ENCODE measurements around the gene NOSTRIN. TPM values are rescaled to one million over a fixed set of nuclear protein-coding genes. Genes with fewer than 3 reads are reported as not detected.
"Not testable (repeated sequence)": the region's sequence is repeated elsewhere in the genome, so short reads cannot be mapped to it uniquely, and the experiment has no call there.

Gene NOSTRIN
- total and polyA plus RNA-seq, 2 donors: 2.8 to 8.1 TPM

DNA sequence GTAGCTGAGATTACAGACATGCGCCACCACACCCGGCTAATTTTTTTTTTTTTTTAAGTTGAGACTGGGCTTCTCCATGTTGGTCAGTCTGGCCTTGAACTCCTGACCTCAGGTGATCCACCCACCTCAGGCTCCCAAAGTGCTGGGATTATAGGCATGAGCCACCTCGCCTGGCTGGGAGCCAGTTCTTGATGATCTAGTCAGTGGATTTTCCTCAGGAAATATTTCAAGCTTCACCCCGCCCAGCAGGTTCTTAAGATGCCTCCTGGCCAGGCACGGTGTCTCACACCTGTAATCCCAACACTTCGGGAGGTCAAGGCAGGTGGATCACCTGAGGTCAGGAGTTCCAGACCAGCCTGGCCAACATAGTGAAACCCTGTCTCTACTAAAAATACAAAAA, 34.1 kb upstream of the NOSTRIN start:
- H3K36me3 ChIP-seq (ENCODE audit: control insufficient read depth in 2 of 2, insufficient read depth in 2 of 2, low read length in 1 of 2): peaks cover 7 to 22% of the 10 kb centered on the region in 2 donors
- 98% methylated on average over 6 of the region's 6 CpGs for WGBS
- H3K4me1 ChIP-seq (ENCODE audit: control insufficient read depth in 2 of 2, insufficient read depth in 2 of 2, low read length in 2 of 2); H3K4me3 ChIP-seq (ENCODE audit: low read length in 2 of 2); H3K27me3 ChIP-seq (ENCODE audit: control insufficient read depth in 2 of 2, insufficient read depth in 1 of 2, low read length in 1 of 2); H3K27ac ChIP-seq (ENCODE audit: low read depth in 1 of 2, low read length in 1 of 2); H3K9me3 ChIP-seq (ENCODE audit: control insufficient read depth in 2 of 2, insufficient read depth in 1 of 2, low read length in 1 of 2); DNase-seq (ENCODE audit: low read depth in 6 of 9, low spot score in 9 of 9): not testable (repeated sequence)

DNA sequence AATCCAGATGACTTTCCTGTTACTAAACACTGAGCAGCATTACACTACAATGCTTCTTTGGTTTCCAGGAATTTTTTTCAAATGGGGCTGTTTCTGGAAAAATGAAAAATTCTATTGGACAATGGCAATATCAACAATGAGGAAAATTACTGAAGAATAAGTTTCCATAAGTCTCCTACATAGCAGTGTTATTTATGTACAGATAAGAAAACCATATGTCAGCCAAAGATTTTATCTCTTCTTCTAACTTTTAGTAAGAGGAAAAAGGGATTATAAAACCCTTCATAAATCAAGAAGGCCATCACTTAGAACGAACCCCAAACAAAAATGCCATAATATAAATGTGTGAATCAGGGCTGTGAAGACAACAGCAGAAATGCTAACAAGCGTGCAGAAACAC, 31.6 kb upstream of the NOSTRIN start:
- no peaks in the 10 kb centered on the region for H3K27me3 ChIP-seq (ENCODE audit: control insufficient read depth in 2 of 2, insufficient read depth in 1 of 2, low read length in 1 of 2)
- H3K27ac ChIP-seq (ENCODE audit: low read depth in 1 of 2, low read length in 1 of 2): no peak overlapping the region
- WGBS: 96% methylated on average over 2 of the region's 2 CpGs
- H3K4me3 ChIP-seq (ENCODE audit: low read length in 2 of 2): no peak overlapping the region
- peaks cover 7 to 24% of the 10 kb centered on the region in 2 donors for H3K36me3 ChIP-seq (ENCODE audit: control insufficient read depth in 2 of 2, insufficient read depth in 2 of 2, low read length in 1 of 2)
- DNase-seq (ENCODE audit: low read depth in 6 of 9, low spot score in 9 of 9): no peak
- H3K4me1 ChIP-seq (ENCODE audit: control insufficient read depth in 2 of 2, insufficient read depth in 2 of 2, low read length in 2 of 2): no peaks in the 10 kb centered on the region
- H3K9me3 ChIP-seq (ENCODE audit: control insufficient read depth in 2 of 2, insufficient read depth in 1 of 2, low read length in 1 of 2): no peaks in the 10 kb centered on the region

DNA sequence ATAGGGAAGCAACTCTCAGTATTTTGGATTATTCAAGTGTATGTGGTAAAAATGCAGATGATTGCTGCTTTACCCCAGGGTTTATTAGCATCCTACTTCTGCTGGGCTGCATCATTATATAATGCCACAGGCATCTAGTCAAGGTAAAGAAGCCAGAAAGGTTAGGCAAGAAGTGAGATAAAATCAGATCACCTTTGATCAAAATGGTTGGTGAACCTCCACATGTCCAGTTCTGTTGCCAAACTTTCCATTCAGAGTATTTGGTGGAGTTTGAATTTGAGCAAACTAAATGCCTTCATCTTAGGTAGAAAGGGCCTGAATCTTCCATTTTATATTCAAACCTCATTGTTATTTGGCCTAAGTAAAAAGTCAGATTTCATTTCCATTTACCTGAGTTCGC, 29.7 kb upstream of the NOSTRIN start:
- peaks cover 0 to 15% of the 10 kb centered on the region in 2 donors for H3K36me3 ChIP-seq (ENCODE audit: control insufficient read depth in 2 of 2, insufficient read depth in 2 of 2, low read length in 1 of 2)
- no peaks in the 10 kb centered on the region for H3K27me3 ChIP-seq (ENCODE audit: control insufficient read depth in 2 of 2, insufficient read depth in 1 of 2, low read length in 1 of 2)
- no peak overlapping the region for H3K4me3 ChIP-seq (ENCODE audit: low read length in 2 of 2)
- H3K4me1 ChIP-seq (ENCODE audit: control insufficient read depth in 2 of 2, insufficient read depth in 2 of 2, low read length in 2 of 2): no peaks in the 10 kb centered on the region
- DNase-seq (ENCODE audit: low read depth in 6 of 9, low spot score in 9 of 9): no peak
- no peaks in the 10 kb centered on the region for H3K9me3 ChIP-seq (ENCODE audit: control insufficient read depth in 2 of 2, insufficient read depth in 1 of 2, low read length in 1 of 2)
- WGBS: 99% methylated on average over 1 of the region's 1 CpG
- H3K27ac ChIP-seq (ENCODE audit: low read depth in 1 of 2, low read length in 1 of 2): no peak overlapping the region

DNA sequence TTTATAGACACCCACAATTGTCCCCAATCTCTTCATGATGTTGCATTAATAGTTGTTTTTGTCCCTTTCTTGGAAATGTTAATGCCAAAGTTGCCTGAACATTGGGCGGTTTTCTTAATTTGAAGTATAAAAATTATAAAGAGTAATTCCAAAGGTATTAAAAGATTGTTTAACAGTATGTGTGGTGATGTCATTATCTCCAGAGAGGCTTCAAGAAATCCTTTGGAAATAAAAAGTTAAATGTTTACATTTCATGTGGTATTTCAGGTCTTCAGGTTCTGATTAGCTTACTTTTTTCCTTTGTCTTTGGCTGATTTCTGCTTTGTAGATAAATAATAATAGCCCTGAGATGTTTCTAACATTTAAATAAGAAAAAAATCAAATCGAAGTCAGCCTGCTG, 29.3 kb upstream of the NOSTRIN start:
- Histone ChIP-seq H3K36me3 (ENCODE audit: control insufficient read depth in 2 of 2, insufficient read depth in 2 of 2, low read length in 1 of 2) (peaks cover 0 to 15% of the 10 kb centered on the region in 2 donors), H3K9me3 (ENCODE audit: control insufficient read depth in 2 of 2, insufficient read depth in 1 of 2, low read length in 1 of 2) (no peaks in the 10 kb centered on the region), H3K27ac (ENCODE audit: low read depth in 1 of 2, low read length in 1 of 2) (no peak overlapping the region), H3K27me3 (ENCODE audit: control insufficient read depth in 2 of 2, insufficient read depth in 1 of 2, low read length in 1 of 2) (no peaks in the 10 kb centered on the region), H3K4me1 (ENCODE audit: control insufficient read depth in 2 of 2, insufficient read depth in 2 of 2, low read length in 2 of 2) (no peaks in the 10 kb centered on the region), H3K4me3 (ENCODE audit: low read length in 2 of 2) (no peak overlapping the region)
- DNase-seq (ENCODE audit: low read depth in 6 of 9, low spot score in 9 of 9): no peak
- whole genome bisulfite sequencing: 94% methylated on average over 2 of the region's 2 CpGs

DNA sequence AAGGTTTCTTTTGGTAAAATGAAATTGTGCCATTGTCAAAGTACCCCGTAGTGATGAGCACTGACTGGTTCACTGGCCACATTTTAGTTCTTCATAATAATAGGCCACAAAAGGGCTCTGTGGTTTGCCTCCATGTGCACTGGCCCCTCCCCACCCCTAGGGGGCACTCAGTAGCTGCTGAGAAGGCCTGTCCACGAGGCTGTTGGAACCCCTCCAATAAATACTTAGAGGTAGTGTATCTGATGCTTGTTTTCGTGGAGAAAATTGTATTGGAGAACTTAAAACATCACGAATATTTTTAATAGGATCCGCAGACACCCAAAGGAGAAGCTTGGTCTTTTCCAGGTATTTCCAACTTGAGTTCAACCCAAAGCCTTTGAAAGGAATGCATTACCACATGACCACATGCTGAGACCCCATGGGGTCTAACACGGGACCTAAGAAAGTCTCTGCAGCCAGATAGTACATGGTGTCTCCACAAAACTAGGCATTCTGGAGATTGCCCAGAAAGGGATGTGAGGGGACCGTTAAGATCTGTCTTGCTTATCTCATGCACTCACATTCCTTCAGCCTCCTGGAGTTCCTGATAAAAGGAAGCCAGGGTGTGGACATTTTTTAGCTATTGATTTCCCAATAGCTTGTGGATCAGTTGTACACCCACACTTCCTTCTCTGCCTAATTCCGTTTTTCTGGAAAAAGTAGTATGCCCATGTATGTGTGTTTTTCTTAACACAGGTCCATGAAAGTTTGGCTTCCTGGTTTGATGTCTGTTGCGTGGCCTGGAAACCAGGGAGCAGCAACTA, 28.5 kb upstream of the NOSTRIN start:
- 75% methylated on average over 9 of the region's 9 CpGs for WGBS

DNA sequence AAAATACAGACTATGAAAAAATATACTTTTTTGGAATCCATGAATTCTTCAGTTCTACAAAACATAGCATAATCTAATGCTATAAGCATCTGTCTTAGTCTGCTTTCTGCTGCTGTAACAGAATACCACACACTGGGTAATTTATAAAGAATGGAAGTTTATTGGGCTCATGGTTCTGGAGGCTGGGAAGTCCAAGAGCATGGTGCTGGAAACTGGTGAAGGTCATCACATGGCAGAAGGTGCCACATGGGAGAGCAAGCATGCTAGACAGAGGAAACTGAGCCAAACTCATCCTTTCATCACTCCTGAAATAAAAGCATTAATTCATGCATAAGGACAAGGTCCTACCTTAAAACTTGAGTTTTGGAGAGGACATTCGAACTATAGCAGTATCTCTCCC, 26.6 kb upstream of the NOSTRIN start:
- Histone ChIP-seq H3K36me3 (ENCODE audit: control insufficient read depth in 2 of 2, insufficient read depth in 2 of 2, low read length in 1 of 2) (peaks cover 0 to 7% of the 10 kb centered on the region in 2 donors), H3K4me1 (ENCODE audit: control insufficient read depth in 2 of 2, insufficient read depth in 2 of 2, low read length in 2 of 2) (no peaks in the 10 kb centered on the region), H3K9me3 (ENCODE audit: control insufficient read depth in 2 of 2, insufficient read depth in 1 of 2, low read length in 1 of 2) (no peaks in the 10 kb centered on the region), H3K4me3 (ENCODE audit: low read length in 2 of 2) (no peak overlapping the region), H3K27ac (ENCODE audit: low read depth in 1 of 2, low read length in 1 of 2) (no peak overlapping the region), H3K27me3 (ENCODE audit: control insufficient read depth in 2 of 2, insufficient read depth in 1 of 2, low read length in 1 of 2) (no peaks in the 10 kb centered on the region)
- 0% methylated on average over 1 of the region's 1 CpG for WGBS
- no peak for DNase-seq (ENCODE audit: low read depth in 6 of 9, low spot score in 9 of 9)

More for the DNA sequence above, 28.5 kb upstream of the NOSTRIN start:
- Histone ChIP-seq H3K4me3 (ENCODE audit: low read length in 2 of 2) (no peak overlapping the region), H3K27me3 (ENCODE audit: control insufficient read depth in 2 of 2, insufficient read depth in 1 of 2, low read length in 1 of 2) (no peaks in the 10 kb centered on the region), H3K27ac (ENCODE audit: low read depth in 1 of 2, low read length in 1 of 2) (no peak overlapping the region), H3K9me3 (ENCODE audit: control insufficient read depth in 2 of 2, insufficient read depth in 1 of 2, low read length in 1 of 2) (no peaks in the 10 kb centered on the region), H3K36me3 (ENCODE audit: control insufficient read depth in 2 of 2, insufficient read depth in 2 of 2, low read length in 1 of 2) (peaks cover 0 to 14% of the 10 kb centered on the region in 2 donors), H3K4me1 (ENCODE audit: control insufficient read depth in 2 of 2, insufficient read depth in 2 of 2, low read length in 2 of 2) (no peaks in the 10 kb centered on the region)
- DNase-seq (ENCODE audit: low read depth in 6 of 9, low spot score in 9 of 9): peak in 4 of 9 donors; percentile 10 to 30 (median 21)

DNA sequence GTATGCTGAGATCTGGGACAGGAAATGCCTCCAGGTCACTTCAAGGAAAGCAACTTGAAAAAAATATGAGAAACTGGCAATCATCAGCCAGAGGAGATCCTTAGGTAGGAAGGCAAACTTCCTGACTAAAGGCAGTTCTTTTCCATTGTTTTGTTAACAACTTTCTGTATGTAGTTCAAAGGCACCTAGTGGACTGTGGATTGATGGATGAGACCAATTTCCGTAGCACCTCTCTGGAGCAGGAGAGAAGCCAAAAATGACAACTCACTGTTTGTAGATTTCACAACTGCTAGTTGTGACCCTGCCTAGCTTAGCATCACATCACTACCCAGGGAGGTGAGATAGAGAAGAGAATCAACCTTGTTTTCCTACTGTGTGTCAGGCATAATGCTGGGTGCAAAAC, 21.8 kb upstream of the NOSTRIN start:
- 96% methylated on average over 1 of the region's 1 CpG for WGBS
- H3K4me3 ChIP-seq (ENCODE audit: low read length in 2 of 2): no peak overlapping the region
- no peak for DNase-seq (ENCODE audit: low read depth in 6 of 9, low spot score in 9 of 9)

DNA sequence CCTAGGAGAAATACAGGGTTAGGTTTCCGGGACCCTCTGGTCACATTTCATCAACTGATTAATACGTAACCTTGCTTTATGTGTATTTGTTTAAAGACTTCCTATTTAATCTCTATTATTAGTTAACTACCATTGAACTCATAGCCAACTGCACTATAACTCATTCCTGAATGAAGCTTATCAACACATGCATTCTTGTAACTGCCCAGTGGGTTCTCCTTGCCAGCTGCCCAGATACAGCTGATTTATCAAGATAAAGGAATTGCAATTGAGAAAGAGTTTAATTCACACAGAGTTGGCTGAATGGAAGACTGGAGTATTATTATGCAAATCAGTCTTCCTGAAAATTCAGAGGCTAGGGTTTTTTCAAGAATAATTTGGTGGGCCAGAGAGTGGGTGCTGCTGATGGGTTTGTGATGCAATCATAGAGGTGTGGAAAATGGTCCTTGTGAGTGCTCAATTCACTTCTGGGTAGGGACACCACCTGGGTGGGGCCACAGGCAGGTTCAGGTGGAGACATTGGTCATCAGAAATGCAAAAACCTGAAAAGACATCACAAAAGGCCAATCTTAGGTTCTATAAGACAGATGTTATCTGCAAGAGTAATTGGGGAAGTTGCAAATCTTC, 21.1 kb upstream of the NOSTRIN start:
- Histone ChIP-seq H3K4me3 (ENCODE audit: low read length in 2 of 2) (no peak overlapping the region), H3K36me3 (ENCODE audit: control insufficient read depth in 2 of 2, insufficient read depth in 2 of 2, low read length in 1 of 2) (no peaks in the 10 kb centered on the region), H3K4me1 (ENCODE audit: control insufficient read depth in 2 of 2, insufficient read depth in 2 of 2, low read length in 2 of 2) (no peaks in the 10 kb centered on the region), H3K27ac (ENCODE audit: low read depth in 1 of 2, low read length in 1 of 2) (no peak overlapping the region), H3K27me3 (ENCODE audit: control insufficient read depth in 2 of 2, insufficient read depth in 1 of 2, low read length in 1 of 2) (no peaks in the 10 kb centered on the region), H3K9me3 (ENCODE audit: control insufficient read depth in 2 of 2, insufficient read depth in 1 of 2, low read length in 1 of 2) (no peaks in the 10 kb centered on the region)
- WGBS: 100% methylated on average over 2 of the region's 2 CpGs
- no peak for DNase-seq (ENCODE audit: low read depth in 6 of 9, low spot score in 9 of 9)

More for the DNA sequence above, 21.8 kb upstream of the NOSTRIN start:
- no peaks in the 10 kb centered on the region for H3K36me3 ChIP-seq (ENCODE audit: control insufficient read depth in 2 of 2, insufficient read depth in 2 of 2, low read length in 1 of 2)
- no peak overlapping the region for H3K27ac ChIP-seq (ENCODE audit: low read depth in 1 of 2, low read length in 1 of 2)
- no peaks in the 10 kb centered on the region for H3K4me1 ChIP-seq (ENCODE audit: control insufficient read depth in 2 of 2, insufficient read depth in 2 of 2, low read length in 2 of 2)
- no peaks in the 10 kb centered on the region for H3K9me3 ChIP-seq (ENCODE audit: control insufficient read depth in 2 of 2, insufficient read depth in 1 of 2, low read length in 1 of 2)
- H3K27me3 ChIP-seq (ENCODE audit: control insufficient read depth in 2 of 2, insufficient read depth in 1 of 2, low read length in 1 of 2): no peaks in the 10 kb centered on the region

DNA sequence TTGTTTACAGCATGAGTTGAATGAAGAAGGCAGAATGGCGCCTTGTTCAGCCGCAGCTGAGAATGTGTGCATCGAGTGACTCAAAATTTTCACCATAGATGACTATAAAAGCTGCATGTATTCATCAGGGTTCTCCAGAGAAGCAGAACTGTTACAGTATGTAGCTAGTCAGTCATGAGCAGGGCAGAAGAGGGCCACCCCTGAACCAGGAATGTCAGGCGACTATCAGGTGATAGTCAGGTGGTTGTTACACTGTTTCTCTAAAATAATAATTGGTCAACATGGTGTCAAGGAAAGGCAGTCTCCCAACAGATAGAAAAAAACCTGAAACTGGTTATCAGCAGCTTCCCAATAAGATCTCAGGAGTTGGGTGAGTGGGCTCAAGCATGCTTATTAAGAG, 20.2 kb upstream of the NOSTRIN start:
- no peak for DNase-seq (ENCODE audit: low read depth in 6 of 9, low spot score in 9 of 9)
- Histone ChIP-seq H3K4me1 (ENCODE audit: control insufficient read depth in 2 of 2, insufficient read depth in 2 of 2, low read length in 2 of 2) (no peaks in the 10 kb centered on the region), H3K4me3 (ENCODE audit: low read length in 2 of 2) (no peak overlapping the region), H3K27ac (ENCODE audit: low read depth in 1 of 2, low read length in 1 of 2) (no peak overlapping the region), H3K27me3 (ENCODE audit: control insufficient read depth in 2 of 2, insufficient read depth in 1 of 2, low read length in 1 of 2) (no peaks in the 10 kb centered on the region), H3K9me3 (ENCODE audit: control insufficient read depth in 2 of 2, insufficient read depth in 1 of 2, low read length in 1 of 2) (no peaks in the 10 kb centered on the region), H3K36me3 (ENCODE audit: control insufficient read depth in 2 of 2, insufficient read depth in 2 of 2, low read length in 1 of 2) (no peaks in the 10 kb centered on the region)
- 98% methylated on average over 4 of the region's 4 CpGs for WGBS
